ENCODE results near the gene NR2E3. TPM values are rescaled to one million over a fixed set of nuclear protein-coding genes. Genes with fewer than 3 reads are reported as not detected.
A peak's percentile ranks its signal among the peaks of the same experiment; 100 is the strongest.

Gene NR2E3
- total and polyA plus RNA-seq, 11 donors, result 0.07 to 0.25 (median 0.16) TPM; not detected in 7

DNA sequence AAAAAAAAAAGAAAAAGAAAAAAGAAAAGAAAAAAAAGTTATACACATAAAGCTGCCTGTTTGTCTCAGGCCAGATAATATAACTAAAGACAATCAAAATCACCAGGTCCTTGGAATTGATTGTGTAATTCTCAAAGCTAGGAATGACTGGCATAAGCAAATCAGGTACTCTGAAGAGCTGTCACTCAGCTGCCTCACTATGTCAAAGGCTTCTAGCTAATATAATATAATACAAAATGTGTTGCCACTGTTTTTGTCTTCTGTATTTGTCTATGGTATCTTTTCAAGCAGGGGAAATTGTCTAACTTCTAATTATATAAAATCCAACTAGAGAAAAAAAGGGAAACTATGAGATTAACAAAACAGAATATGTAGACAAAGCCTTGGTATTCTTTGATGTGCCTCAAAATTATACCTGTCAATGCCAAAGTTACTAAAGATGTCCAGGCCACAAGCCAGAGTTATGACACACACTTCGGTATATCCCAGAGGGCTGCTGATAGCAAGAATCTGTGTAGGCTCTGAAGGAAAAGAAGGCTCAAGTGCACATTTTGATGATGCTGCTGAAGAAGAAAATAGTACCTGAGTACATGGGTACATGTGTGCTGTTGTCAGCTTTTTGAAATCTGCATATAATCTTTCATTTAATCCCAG, 37.0 kb upstream of the NR2E3 start:
- Histone ChIP-seq H3K4me3 (no peak overlapping the region), H3K27me3 (no peaks in the 10 kb centered on the region), H3K27ac (no peak overlapping the region), H3K36me3 (peaks cover 0 to 21% (median 8%) of the 10 kb centered on the region in 9 donors), H3K9me3 (peaks cover 0 to 4% (median 0%) of the 10 kb centered on the region in 12 donors), H3K4me1 (peaks cover 0 to 10% (median 0%) of the 10 kb centered on the region in 12 donors)
- 46 to 59% (median 52%) methylated on average over 1 of the region's 1 CpG for WGBS, 4 donors
- DNase-seq (no peak), ATAC-seq (no peak)
- intact Hi-C loops (cut with DNase I), result no loop called here
- TF ChIP-seq POLR2A (IDR thresholded peaks at IDR 0.05), result no peak
- TF ChIP-seq, protein P1, sequence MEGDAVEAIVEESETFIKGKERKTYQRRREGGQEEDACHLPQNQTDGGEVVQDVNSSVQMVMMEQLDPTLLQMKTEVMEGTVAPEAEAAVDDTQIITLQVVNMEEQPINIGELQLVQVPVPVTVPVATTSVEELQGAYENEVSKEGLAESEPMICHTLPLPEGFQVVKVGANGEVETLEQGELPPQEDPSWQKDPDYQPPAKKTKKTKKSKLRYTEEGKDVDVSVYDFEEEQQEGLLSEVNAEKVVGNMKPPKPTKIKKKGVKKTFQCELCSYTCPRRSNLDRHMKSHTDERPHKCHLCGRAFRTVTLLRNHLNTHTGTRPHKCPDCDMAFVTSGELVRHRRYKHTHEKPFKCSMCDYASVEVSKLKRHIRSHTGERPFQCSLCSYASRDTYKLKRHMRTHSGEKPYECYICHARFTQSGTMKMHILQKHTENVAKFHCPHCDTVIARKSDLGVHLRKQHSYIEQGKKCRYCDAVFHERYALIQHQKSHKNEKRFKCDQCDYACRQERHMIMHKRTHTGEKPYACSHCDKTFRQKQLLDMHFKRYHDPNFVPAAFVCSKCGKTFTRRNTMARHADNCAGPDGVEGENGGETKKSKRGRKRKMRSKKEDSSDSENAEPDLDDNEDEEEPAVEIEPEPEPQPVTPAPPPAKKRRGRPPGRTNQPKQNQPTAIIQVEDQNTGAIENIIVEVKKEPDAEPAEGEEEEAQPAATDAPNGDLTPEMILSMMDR (IDR thresholded peaks at IDR 0.05), result no peak

DNA sequence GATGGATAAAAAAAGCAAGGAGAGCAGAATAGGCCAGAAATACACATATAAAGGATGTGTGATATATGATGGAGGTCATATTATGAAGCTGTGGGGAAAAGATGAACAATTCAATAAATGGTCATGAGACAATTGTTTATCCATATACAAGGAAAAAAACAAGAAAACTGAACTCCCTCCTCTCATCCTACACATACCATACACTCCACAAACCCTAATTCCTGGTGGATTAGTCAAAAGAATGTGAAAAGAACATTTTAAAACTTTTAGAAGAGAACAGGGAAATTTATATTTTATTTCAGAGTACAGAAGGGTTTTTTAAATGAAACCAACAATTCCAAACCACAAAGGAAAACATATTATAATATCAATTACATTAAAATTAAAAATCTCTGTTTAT, 34.5 kb upstream of the NR2E3 start:
- DNase-seq (no peak), ATAC-seq (no peak)
- Histone ChIP-seq H3K9me3 (peaks cover 0 to 4% (median 0%) of the 10 kb centered on the region in 12 donors), H3K4me3 (no peak overlapping the region), H3K27me3 (no peaks in the 10 kb centered on the region), H3K4me1 (peaks cover 0 to 25% (median 0%) of the 10 kb centered on the region in 12 donors), H3K36me3 (peaks cover 0 to 18% (median 8%) of the 10 kb centered on the region in 9 donors), H3K27ac (no peak overlapping the region)
- intact Hi-C loops (cut with DNase I), result no loop called here
- TF ChIP-seq POLR2A (IDR thresholded peaks at IDR 0.05), result no peak
- TF ChIP-seq, protein P1 (IDR thresholded peaks at IDR 0.05), result no peak

DNA sequence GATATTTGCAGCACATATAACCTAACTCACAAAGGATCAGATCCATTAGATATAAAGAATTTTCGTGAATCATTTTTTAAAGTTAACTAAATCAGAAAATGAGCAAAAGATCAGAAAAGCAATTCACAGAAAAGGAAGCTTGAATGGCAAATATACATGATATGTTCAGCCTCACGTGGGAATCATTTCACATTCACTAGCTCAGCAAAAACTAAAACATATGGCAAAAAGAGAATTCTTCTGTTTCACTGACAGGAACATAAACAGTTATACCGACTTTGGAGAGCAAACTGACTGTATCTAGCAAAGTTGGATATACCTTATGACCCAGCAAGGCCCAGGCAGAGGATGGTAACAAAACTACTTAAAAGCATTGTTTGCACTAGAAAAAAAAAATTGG, 34.0 kb upstream of the NR2E3 start:
- no peak for ATAC-seq
- TF ChIP-seq POLR2A (IDR thresholded peaks at IDR 0.05), result no peak
- TF ChIP-seq, protein P1 (IDR thresholded peaks at IDR 0.05), result no peak
- no peak for DNase-seq
- H3K9me3 ChIP-seq, result peaks cover 0 to 4% (median 0%) of the 10 kb centered on the region in 12 donors
- WGBS, 4 donors, result 78 to 81% (median 80%) methylated on average over 3 of the region's 3 CpGs
- H3K27me3 ChIP-seq, result no peaks in the 10 kb centered on the region
- peaks cover 0 to 13% (median 7%) of the 10 kb centered on the region in 9 donors for H3K36me3 ChIP-seq
- intact Hi-C loops (cut with DNase I), result no loop called here
- no peak overlapping the region for H3K27ac ChIP-seq
- peaks cover 0 to 28% (median 0%) of the 10 kb centered on the region in 12 donors for H3K4me1 ChIP-seq
- no peak overlapping the region for H3K4me3 ChIP-seq

DNA sequence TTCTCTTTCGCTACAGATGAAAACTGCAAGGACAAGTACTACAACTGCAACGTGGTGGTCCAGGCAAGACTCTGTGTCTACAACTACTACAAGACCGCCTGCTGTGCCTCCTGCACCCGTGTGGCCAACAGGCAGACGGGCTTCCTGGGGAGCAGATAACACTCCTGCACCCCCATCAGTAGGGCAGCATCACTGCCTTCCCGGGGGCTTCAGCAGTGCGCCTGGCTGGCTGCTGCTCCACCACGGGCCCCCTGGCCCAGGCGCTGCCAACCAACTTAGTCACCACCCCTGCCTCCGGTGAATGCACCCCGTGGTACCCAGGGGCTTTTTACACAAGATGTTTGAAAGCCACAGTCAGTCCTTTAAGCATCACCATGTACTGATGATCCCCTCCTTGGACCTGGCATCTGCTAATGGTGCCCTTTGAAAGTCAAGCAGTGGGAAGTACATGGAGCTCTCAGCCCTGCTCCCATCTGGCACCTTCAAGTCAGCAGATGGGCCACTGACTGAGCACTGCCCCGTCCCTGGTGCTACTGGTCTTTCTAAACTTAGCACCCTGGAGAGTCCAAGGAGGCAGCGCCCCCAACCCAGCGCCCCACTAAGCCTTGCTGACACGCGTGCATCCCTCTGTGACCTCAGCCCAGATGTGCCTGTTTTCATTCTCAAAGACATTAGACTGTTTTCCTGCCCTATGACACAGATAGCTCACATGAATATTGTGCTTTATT, 33.0 kb upstream of the NR2E3 start:
- intact Hi-C loops (cut with DNase I), result no loop called here

More for the DNA sequence above, 33.0 kb upstream of the NR2E3 start:
- H3K36me3 ChIP-seq, result peaks cover 0 to 5% (median 0%) of the 10 kb centered on the region in 9 donors
- no peak for TF ChIP-seq POLR2A (IDR thresholded peaks at IDR 0.05)
- TF ChIP-seq, protein P1 (IDR thresholded peaks at IDR 0.05), result no peak
- ATAC-seq (peak in 3 of 4 donors; percentile 19 to 36 (median 24)), DNase-seq (no peak)
- H3K27ac ChIP-seq, result no peak overlapping the region
- no peaks in the 10 kb centered on the region for H3K27me3 ChIP-seq
- 82 to 85% (median 83%) methylated on average over 15 to 16 of the region's 16 CpGs for WGBS, 4 donors
- H3K4me3 ChIP-seq, result no peak overlapping the region
- H3K4me1 ChIP-seq, result peaks cover 0 to 37% (median 0%) of the 10 kb centered on the region in 12 donors
- H3K9me3 ChIP-seq, result peaks cover 0 to 2% (median 0%) of the 10 kb centered on the region in 12 donors

Data from heart left ventricle (tissue), 16 donors.